SKM-1 treated with dmso at 0.1 percent for 144 hours (cell line): Measurements from ENCODE around the gene MYH6.
A peak's percentile ranks its signal among the peaks of the same experiment; 100 is the strongest.
"Not testable (repeated sequence)": the region's sequence is repeated elsewhere in the genome, so short reads cannot be mapped to it uniquely, and the experiment has no call there.

ENCODE experiments used
- DNase-seq: peaks from one replicate; lab custom pipeline; 2025; ENCODE audit not compliant: unreplicated experiment; lab: John Stamatoyannopoulos, UW

Gene MYH6

DNA sequence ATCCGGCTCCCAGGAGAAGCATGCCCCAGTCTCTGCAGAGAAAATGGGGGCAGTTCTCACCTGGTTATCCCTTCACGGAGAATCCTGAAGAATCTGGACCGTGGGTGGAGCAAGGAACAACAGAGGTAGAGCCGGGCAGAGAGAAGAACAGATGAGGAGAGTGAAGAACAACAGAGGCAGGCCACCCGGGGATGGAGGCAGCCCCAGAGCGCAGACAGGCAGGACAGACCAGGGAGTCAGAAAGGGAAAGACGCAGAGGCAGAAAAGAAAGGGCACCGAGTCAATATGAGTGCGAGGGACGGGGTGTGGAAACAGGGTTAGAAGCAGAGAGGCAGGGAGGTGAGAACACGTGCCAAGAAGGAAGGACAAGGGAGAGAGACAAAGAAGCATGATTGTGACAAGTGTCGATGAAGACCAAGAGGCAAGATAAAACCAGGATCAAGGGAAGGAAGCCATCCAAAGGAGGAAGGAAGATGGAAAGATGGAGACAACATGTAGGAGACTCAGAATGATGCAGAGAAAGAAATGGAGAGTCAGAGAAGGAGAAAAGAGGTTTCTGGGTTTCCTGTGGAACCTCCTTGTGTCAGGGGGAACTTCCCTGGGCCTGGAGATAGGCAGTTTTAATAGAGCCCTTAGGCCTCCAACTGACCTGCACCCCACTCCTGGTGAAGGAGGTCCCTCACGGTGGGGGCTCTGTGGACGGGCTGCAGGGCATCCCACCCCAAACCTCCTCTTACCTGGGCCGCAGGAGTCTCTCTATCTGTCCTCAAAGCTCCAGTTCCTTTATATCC, at the start of gene MYH6:
Gene MYH6, minus strand, starts transcription at position 758 of the 791 bp plus-strand sequence. CDS start 1,050 bp downstream, outside the sequence.
- DNase-seq = no peak

DNA sequence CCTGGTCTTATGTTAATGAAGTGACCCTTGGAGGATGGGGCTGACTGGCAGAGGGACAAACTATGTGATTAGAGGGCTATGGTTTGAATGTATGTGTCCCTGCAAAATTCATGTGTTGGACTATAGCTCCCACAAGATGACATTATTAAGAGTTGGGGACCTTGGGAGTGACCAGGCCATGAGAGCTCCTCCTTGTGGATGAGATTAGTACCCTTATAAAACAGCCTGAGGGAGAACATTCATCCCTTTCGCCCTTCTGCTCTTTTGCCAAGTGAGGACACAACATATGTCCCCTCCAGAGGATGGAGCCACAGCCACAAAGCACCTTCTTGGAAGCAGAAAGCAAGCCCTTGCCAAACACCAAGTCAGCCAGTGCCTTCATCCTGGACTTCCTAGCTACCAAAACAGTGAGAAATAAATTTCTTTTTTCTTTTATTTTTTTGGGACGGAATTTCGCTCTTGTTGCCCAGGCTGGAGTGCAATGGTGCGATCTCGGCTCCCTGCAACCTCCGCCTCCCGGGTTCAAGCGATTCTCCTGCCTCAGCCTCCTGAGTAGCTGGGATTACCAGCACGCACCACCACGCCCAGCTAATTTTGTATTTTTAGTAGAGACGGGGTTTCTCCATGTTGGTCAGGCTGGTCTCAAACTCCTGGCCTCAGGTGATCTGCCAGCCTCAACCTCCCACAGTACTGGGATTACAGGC, 49.0 kb upstream of the MYH6 start:
- DNase-seq = not testable (repeated sequence)

DNA sequence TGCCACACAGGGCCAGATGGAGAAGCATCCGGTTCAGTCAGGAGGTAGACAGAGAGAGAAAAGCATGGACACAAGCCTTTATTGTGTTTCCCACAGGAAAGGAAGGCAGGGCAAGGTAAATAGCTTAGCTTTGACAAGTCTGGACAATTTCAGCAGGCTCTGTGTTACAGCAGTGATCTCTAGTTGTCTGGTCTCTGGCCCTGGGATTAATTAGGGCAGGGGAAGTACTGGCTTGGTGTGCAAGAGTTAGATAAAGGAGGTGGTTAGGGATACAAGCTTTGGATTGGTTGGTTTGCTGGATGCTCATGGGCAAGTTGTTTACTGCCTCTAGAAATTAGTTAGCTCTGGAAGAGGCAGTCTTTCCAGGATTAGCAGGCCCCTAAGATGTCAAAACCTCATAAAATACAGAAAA, 46.4 kb upstream of the MYH6 start:
- no peak for DNase-seq

DNA sequence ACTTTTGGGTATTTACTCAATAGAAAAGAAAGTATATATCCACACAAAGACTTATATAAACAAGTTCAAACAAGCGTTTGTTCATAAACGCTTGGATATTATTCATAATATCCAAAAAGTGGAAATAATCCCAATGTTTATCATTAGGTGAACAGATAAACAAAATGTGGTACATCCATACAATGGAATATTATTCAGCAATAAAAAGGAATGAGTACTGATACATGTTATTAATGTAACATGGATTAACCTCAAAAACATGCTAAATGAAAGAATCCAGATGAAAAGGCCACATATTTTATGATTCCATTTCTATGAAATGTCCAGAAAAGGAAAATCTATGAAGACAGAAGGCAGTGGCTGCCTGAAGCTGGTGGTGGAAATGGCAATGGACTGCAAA, 44.2 kb upstream of the MYH6 start:
- DNase-seq = no peak

DNA sequence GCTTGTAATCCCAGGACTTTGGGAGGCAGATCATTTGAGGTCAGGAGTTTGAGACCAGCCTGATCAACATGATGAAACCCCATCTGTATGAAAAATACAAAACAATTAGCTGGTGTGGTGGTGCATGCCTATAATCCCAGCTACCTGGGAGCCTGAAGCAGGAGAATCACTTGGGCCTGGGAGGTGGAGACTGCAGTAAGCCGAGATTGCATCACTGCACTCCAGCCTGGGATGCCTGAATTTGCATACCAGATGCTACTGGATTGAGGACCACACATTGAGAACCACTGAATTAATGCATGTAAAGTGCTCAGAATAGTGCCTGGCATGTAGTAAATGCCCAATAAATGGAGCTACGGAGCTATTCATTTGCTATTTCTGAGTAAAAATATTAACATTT, 42.3 kb upstream of the MYH6 start:
- no peak for DNase-seq

DNA sequence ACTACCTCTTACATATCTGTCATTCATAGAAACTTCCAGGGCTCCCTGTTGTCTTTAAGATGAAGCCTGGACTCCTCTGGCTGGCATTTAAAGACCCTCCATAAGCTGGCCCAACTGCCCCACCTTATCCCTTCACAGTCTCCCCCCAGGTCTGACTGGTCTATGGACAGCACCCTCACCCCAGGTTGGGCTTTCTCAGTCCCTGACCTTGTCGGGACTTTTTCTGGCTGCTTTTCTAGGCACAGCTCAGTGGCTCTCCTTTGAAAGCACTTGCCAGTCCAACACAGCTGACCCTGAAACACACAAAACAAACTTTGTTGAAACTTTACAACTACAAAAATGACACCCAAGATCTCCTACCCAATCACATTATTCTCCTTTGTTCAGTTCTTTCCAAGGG, 41.2 kb upstream of the MYH6 start:
- DNase-seq = no peak

DNA sequence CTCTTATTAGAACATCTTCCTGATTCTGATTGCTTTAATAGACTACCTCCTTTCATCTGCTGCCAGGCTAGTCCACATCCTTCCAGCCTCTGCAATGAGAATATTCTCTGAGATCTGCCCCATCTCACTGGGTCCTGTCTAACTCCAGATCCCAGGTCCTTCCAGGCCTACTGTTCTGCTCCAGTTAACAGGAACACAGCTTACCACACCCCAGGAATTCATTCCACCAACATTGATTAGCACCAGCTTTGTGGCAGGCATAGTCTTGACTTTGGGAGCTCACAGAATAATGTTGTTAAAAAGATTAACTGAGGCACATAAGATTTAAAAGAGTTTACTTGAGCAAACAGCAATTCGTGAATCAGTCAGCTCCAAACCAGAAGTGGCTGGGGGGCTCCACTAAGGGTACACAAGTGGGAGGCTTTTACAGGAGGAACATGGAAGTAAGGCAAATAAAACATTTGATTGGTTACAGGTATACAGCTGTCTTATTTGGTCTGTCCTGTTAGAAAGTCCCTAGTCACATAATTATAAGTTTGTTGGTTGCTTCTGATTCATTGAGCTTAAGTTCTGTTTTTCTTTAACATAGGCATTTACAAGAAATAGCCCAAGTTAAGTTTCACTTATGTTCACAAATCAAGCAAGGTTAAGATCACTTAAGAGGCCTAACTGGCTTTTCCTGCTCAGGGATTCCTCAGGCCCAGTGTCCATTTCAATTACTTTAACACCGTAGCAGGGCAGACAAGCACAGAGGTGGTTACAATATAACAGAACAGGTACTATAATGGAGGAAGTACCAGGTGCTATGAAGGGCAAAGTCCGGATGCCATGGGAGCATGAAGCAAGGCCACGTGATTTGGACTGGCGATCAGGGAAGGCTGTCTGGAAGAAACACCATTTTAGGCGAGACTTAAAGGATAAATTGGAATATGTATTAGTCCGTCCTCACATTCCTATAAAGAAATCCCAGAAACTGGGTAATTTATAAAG, 39.6 kb upstream of the MYH6 start:
- no peak for DNase-seq

DNA sequence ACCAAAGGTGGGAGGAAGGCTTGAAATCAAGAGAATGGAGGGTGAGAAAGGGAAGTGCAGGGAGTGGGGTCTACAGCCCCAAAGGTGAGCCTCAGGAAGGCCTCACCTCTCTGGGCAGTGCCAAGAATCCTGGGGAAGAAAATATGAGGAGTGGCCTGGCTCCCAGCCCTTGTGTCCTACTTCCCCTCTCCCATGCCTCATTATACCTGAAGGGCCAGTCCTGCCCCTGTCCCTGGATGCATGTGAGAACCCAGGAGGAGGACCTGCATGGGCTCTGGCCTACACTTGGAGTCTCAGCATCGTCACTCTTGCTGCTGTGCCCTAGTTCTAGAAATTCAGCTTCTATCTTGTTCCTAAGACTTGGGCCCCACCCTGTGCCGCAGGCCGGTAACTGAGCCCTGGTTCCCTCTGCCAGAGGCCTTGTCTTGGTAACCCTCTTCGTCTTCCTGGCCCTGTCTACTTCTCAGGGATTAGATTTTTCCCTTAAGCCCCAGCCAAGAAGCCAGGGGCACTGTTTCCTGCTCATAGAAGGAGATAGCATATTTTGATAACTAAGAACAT, 38.3 kb upstream of the MYH6 start:
- no peak for DNase-seq

DNA sequence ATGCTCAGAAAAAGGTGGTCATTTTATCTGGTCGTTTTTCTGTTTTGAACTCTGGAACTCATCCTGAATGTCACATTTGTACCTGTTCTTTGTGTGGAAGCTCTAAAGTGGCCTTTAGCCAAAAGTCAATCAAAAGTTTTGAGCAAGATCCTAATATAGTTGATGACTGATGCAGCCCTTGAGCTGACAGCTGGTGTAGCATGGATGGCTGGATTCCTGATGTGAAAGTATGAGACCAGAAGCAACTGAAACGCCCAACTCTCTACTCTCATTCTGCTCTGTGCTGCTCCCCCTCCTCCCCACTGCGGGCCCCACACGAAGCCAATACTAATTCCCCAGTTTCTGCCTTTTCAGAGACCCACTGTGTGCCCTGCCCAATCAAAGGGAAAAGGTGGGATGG, 37.7 kb upstream of the MYH6 start:
- no peak for DNase-seq

DNA sequence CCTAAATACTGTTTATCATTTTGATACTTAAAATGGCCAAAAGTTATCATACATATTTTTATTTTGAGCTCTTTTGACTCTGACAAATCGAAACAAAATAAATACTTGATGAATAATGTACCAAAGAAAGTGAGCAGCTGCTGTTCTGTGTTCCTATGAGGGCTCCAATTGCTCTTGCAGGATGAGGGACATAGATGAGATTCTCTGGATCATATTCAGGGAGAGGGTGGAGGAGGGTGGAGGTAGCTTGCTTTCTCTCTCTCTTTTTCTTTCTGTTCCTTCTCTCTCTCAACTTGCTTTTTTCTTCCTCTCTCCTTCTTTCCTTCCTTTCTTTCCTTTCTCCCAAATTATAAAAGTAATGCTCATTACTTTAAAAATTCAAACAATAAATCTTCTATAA, 36.2 kb upstream of the MYH6 start:
- DNase-seq = no peak

DNA sequence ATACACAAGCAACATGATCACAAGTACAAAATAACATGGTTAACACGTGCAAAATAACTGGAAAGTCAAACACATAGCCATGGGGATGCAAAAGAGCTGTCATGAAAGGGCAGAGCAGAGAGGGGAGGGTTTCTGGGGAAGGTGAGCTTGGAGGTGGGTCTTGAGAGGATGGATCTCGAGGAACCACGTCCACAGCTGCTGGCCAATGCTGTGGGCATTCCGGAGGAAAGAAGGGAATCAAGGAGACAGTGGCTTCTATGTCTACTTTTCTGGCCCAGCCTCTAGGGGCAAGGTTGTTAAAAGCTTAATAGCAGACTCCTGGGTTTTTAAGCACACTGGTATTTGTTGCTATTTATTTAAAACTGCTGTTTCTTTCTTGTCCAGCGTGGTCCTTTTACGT, 35.8 kb upstream of the MYH6 start:
- no peak for DNase-seq

DNA sequence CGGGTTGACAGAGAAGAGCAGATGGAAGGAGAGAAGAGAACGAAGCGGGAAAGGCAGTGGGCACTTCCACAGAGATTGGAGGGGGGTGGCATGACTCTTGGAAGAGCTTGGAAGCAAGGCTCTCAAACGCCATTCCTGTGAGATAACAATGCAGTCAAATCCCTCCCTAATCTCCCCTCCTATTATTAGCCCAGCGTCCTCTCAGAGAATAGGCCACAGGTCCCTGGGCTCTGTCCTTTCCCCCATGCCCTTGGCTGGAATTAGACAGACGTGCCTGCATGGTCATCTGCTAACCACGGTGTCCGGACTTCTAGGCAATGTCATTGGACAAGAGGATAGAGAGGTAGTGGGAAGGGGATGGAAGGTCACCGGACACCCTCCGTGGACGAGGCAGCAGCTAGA, 35.3 kb upstream of the MYH6 start:
- DNase-seq = no peak

DNA sequence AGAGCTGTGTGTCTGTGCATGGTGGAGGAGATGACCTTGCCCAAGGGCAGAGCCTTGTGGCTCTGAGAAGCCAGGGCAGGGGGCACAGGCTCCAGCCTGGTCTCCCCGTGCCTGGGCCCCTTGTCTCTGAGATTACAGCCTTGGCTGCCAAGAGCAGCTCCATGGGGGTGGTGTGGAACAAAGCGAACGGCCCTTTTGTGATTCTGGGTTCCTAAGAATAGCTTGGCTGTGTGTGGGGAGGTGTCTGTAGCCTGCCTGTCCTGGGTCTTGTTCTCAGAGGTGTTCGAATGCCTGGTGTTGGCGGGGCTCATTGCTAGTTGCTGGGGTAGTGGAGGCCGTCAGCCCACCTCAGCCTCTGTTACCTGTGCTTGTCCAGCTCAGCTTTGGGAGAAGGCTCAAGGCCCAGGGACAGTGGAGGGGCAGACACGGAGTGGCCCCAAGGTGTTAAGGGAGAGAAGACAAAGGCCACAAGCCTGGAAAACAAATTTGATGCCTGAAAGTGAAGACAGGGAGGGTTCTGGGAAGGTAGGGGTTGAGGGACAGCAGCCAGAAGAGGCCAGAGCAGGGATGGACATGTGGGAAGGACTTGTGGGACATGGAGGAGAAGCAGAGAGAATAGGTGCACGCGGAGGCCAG, 34.8 kb upstream of the MYH6 start:
- no peak for DNase-seq

DNA sequence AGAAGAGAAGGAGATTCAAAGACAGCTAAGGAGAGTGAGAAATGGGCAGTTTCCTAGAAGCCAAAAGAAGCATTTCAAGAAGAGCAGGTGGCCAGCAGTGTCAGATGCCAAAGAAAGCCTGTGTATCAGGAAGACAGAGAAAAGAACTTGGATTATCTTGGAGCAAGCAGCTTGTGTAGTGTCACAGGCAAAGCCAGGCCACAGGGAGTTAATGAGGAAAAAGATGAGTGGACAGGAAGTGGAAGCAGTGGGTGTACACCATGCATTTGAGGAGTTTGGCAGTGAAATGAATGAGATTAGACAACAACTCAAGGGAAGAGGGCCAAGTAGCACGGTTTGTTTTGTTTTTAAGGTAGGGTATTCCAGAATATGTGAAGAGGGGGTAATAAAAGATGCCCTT, 33.0 kb upstream of the MYH6 start:
- no peak for DNase-seq

DNA sequence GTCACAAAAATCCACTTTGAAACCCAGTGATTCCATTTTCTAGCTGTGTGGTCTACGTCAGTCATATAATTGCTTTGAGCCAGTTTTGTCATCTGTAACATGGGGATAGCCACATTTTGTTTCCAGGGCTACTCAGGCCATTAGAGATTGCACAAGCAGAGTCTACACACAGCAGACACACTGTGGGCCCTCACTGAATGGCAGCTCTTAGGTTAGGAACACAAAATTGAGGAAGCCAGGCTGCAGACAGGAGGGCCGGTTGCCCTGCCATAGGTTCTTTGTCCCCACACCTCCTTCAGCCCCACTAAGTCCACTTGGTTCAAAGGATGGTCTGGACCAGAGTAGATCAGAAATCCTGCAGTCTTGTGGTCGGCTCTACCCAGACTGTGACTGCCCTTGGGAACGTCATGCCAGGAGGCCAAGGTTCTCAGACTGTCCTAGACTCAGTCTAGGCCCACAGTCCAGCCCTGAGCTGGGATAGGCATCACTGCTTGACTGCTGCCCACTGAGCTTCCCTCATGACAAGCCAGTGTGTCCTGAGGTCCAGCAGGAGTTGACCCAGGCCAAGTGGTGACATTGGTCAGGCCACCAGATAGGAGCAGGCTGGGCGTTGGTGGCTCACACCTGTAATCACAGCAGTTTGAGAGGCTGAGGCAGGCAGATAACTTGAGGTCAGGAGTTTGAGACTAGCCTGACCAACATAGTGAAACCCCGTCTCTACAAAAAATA, 31.2 kb upstream of the MYH6 start:
- no peak for DNase-seq

DNA sequence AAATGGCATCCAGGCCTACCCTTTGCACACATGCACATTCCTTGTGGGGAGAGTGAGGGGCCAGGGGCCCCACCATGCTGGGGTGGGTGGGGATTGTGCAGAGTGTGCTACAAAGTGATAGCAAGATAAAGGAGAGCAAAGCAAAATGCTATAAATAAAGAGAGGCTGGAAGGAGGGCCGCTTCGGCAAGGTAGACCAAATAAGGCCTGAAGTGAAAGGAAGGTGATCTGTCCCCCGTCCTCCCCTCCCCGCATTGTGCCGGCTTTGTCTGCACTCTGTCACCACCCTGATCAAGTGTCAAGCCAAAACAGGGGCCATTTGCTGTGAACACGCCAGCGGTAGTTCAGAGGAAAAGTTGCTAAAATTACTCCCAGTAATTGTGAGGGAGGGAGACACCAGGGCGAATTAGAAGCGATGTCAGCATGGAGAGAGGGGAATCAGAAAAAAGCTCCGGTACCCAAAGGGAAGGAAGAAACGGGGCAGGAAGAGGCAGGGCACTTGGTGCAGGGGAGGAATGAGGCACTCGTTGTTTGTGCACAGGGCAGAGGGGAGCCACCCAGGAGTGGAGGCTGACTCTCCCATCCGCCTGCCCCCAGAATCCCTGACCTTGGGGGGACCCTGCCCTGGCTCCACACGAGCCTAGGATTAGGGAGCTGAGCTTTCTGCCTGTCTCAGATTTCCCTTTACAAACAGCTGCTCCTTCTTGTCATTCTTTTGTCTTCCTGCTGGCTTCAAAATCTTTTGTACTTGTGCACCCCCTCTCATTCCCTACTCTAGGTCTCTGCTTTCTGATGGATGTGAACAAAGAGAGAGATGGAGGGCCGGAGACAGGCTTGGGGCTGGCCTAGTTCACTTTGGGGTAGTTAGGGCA, 30.3 kb upstream of the MYH6 start:
- DNase-seq = peak; percentile 1

DNA sequence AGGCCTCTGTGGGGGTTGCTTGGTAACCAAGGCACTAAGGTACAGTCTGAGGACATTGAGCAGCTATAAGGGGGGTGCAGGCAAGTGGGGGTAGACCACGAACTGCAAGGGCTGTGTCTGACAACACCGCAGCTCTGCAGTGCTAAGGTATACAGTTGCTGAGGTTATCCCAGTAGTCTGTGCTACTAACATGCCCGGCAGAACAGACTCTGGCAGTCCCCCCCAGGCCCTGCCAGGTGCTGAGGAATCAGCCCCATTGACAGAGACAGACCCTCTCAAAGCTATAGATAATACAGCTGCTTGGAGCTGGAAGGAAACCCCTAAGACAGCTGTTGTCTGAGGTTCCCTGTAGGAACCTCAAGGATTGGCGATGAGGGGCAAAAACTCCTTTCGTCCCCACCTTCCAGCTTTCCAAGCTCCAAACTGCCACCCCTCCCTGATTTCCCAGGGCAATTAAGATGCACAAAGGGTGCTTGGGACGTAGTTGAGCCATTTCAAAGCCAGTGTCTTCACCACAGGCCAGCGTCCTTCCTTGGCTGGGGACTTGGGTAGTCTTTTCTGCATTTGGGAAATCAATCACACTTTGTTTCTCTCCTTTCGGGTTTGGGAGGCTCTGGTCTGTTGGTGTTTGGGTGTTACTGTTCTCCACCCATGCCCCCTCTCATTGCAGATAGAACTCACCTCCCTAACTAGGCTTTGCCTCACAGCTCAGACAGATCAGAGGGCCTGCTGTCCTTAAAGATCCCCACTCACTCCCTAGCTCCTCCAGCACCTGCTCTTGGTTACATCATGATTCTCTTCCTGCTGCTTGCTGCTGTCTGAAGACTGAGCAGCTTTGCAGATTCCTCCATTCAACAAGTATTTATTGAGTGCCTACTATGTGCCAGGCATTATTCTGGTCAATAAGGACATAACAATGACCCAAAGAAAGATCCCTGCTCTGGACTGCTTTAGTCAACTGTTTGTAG, 29.3 kb upstream of the MYH6 start:
- no peak for DNase-seq
